CD4-positive, alpha-beta T cell treated with Interleukin-21 for 1 hour (primary cell): ENCODE data around the gene PTTG1IP.

Experiments used
- DNase-seq: peaks from one replicate; pipeline ENCODE4 v3.0.0-alpha.2; 2020

PTTG1IP gene

DNA sequence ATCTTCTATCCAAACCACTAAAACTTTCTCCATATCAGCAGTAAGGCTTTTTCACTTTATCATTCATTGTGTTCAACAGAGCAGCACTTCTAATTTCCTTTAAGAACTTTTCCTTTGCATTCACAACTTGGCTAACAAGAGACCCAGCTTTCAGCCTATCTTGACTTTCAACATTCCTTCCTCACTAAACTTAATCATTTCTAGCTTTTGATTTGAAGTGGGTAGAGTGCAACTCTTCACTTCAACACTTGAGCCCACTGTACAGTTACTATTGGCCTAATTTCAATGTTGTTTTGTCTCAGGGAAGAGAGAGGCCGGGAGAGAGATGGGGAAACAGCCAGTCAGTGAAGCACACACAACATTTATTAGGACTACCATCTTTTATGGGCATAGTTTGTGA lies 73.8 kb downstream of the PTTG1IP start:
- DNase-seq = no peak
